Stimulated activated memory B cell treated with anti-CD40 and anti-IgM and Interleukin-4, amounts not matched to agents 10 μg/mL and 1 μg/mL and 100 μg/mL, for 72 hours (primary cell): ENCODE data around the gene NRM.
"Not testable (repeated sequence)": the region's sequence is repeated elsewhere in the genome, so short reads cannot be mapped to it uniquely, and the experiment has no call there.

ENCODE experiments used
- ATAC-seq: fragments of 150-1000 bp; cut with Tn5 transposase; 2 replicates; pipeline ENCODE4 v1.10.0; 2021
- H3K27ac Mint-ChIP-seq: one replicate; pipeline ENCODE4 v1.8.0; 2022; ENCODE audit warnings: mild to moderate bottlenecking, mixed read lengths
- H3K27me3 Mint-ChIP-seq: one replicate; pipeline ENCODE4 v1.8.0; 2022; ENCODE audit warnings: mixed read lengths
- H3K36me3 Mint-ChIP-seq: one replicate; pipeline ENCODE4 v1.8.0; 2022; ENCODE audit warnings: mixed read lengths
- H3K4me1 Mint-ChIP-seq: one replicate; pipeline ENCODE4 v1.8.0; 2022; ENCODE audit warnings: mixed read lengths
- H3K4me3 Mint-ChIP-seq: one replicate; pipeline ENCODE4 v1.8.0; 2022; ENCODE audit warnings: mild to moderate bottlenecking, moderate library complexity, mixed read lengths
- H3K9me3 Mint-ChIP-seq: one replicate; pipeline ENCODE4 v1.8.0; 2022; ENCODE audit warnings: mixed read lengths

Gene NRM

DNA sequence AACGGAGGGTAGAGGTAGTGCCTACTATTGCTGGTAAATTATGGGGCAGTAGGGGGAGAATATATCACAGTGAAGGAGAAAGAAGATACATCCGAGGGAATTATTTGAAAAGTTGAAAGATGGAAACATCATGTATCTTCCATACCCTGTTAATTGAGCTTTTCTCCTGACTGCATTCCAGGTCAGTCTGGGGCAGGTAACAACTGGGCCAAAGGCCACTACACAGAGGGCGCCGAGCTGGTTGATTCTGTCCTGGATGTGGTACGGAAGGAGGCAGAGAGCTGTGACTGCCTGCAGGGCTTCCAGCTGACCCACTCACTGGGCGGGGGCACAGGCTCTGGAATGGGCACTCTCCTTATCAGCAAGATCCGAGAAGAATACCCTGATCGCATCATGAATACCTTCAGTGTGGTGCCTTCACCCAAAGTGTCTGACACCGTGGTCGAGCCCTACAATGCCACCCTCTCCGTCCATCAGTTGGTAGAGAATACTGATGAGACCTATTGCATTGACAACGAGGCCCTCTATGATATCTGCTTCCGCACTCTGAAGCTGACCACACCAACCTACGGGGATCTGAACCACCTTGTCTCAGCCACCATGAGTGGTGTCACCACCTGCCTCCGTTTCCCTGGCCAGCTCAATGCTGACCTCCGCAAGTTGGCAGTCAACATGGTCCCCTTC is 32.5 kb upstream of the NRM start:
- peak overlapping the region; percentile 94 for H3K4me3 Mint-ChIP-seq
- H3K4me1 Mint-ChIP-seq: peaks cover 45% of the 10 kb centered on the region
- H3K9me3 Mint-ChIP-seq: not testable (repeated sequence)

DNA sequence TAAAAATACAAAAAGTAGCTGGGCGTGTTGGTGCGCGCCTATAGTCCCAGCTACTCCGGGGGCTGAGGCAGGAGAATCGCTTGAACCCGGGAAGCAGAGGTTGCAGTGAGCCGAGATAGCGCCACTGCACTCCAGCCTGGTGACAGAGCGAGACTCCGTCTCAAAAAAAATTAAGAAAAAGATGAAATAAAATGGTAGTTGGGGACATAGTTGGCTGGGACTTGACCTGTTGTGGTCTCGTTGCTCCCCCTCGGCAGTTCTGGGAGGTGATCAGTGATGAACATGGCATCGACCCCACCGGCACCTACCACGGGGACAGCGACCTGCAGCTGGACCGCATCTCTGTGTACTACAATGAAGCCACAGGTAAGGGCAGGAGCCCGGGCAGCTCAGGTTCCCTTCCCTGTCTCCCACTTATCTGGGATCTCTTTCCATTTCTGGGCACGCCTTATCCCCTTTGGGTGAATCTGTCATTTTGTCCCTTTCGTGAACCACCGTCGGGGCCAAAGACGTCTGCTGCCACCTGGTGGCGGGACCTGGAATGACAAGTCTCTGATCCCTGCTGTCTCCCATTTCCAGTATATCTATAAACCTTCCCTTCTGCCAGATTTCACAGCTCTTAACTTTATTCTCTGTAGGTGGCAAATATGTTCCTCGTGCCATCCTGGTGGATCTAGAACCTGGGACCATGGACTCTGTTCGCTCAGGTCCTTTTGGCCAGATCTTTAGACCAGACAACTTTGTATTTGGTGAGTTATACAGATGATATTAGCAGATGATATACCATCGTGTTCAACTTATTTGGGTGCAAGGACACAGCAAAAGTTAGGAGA is 31.7 kb upstream of the NRM start:
- peak overlapping the region; percentile 94 for H3K27ac Mint-ChIP-seq
- ATAC-seq: no peak

More for the DNA sequence above, 32.5 kb upstream of the NRM start:
- not testable (repeated sequence) for ATAC-seq, H3K27me3 Mint-ChIP-seq
- Mint-ChIP-seq H3K27ac (peak overlapping the region; percentile 94), H3K36me3 (peaks cover 54% of the 10 kb centered on the region)

GRCh38 chr6:30722025-30722279 is 31.2 kb upstream of the NRM start:
- H3K27ac Mint-ChIP-seq: peak overlapping the region; percentile 94
- H3K4me3 Mint-ChIP-seq: peak overlapping the region; percentile 94
- H3K9me3 Mint-ChIP-seq, H3K27me3 Mint-ChIP-seq, ATAC-seq: not testable (repeated sequence)
- H3K36me3 Mint-ChIP-seq: peaks cover 43% of the 10 kb centered on the region
- peaks cover 54% of the 10 kb centered on the region for H3K4me1 Mint-ChIP-seq

More for the DNA sequence above, 31.7 kb upstream of the NRM start:
- Mint-ChIP-seq H3K9me3 (no peaks in the 10 kb centered on the region), H3K4me1 (peaks cover 49% of the 10 kb centered on the region), H3K36me3 (peaks cover 47% of the 10 kb centered on the region), H3K4me3 (peak overlapping the region; percentile 94), H3K27me3 (no peaks in the 10 kb centered on the region)

DNA sequence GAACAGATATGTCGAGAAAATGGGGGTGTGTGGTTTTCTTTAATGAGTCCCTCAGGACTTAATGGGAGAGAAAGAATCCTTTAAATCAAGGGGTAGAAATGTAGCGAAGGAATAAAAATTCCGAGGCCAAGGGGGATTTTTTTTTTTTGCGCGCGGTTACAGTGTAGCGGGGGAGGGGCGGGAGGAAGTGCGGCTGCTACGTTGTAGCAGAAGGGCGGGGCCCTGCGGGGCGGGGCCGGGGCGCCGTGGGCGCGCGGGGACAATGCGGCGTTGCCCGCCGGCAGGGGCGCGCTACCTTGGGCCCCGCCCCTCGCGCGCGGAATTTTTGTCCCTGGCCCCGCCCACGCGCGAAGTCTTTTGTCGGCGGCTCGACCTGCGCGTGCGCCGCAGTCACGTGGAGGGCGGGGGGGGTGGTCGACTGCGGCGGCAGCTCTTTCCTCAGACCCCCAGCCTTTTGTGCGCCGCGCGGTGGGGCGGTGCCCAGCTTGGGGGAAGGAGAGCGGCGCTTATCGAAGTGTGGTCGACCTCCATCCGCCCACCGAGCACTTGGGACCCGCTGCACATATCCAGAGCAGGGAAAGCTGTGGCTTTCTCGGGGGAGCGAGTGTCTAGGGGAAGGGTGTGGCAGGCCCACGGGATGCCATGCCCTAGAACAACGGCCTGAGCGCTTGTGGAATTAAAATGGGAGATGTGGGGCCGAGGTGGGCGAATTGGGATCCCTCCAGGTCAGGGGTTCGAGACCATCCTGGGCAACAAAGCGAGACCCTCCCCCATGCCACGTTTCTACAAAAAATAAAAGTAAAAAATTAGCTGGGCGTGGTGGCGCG is 30.6 kb upstream of the NRM start:
- ATAC-seq: peak; percentile 73
- H3K4me3 Mint-ChIP-seq: peak overlapping the region; percentile 94
- H3K27ac Mint-ChIP-seq: peak overlapping the region; percentile 94

GRCh38 chr6:30720738-30721197 is 30.0 kb upstream of the NRM start:
- Mint-ChIP-seq H3K4me3 (peak overlapping the region; percentile 94), H3K27me3 (no peaks in the 10 kb centered on the region), H3K27ac (peak overlapping the region; percentile 94), H3K9me3 (no peaks in the 10 kb centered on the region), H3K4me1 (peaks cover 66% of the 10 kb centered on the region), H3K36me3 (peaks cover 45% of the 10 kb centered on the region)
- peak; percentile 22 for ATAC-seq

More for the DNA sequence above, 30.6 kb upstream of the NRM start:
- no peaks in the 10 kb centered on the region for H3K27me3 Mint-ChIP-seq
- peaks cover 40% of the 10 kb centered on the region for H3K36me3 Mint-ChIP-seq
- H3K9me3 Mint-ChIP-seq: no peaks in the 10 kb centered on the region
- H3K4me1 Mint-ChIP-seq: peaks cover 60% of the 10 kb centered on the region

GRCh38 chr6:30719791-30720737 is 29.3 kb upstream of the NRM start, which contains the start of gene TUBB:
Gene TUBB, plus strand, starts transcription at chr6:30720352. Its CDS starts 155 bp downstream, at chr6:30720507.
- Mint-ChIP-seq H3K4me1 (peaks cover 70% of the 10 kb centered on the region), H3K27me3 (no peaks in the 10 kb centered on the region), H3K9me3 (no peaks in the 10 kb centered on the region), H3K27ac (peak within 1 kb of the TSS; percentile 94), H3K4me3 (peak within 1 kb of the TSS; percentile 94), H3K36me3 (peaks cover 44% of the 10 kb centered on the region)
- ATAC-seq: peak; percentile 82

DNA sequence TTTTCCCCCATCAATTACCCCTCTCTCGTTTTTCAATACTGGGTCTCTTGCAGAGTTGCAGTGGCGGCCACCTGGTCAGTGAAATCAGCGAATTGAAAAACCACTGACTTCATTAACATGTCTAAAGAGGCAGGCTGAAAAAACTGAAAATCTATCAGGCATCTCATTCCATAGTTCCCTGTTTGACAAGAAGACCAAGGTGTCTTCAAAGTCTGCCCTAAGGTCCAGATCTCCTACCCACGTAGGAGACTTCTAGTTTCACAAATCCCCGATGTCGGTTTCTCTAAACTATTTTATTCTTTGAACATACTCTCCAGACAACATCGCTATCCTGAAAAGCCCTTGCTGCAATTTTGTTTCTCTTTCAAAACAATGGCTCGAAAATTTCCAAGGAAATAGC is 28.6 kb upstream of the NRM start:
- no peaks in the 10 kb centered on the region for H3K27me3 Mint-ChIP-seq
- peaks cover 45% of the 10 kb centered on the region for H3K36me3 Mint-ChIP-seq

DNA sequence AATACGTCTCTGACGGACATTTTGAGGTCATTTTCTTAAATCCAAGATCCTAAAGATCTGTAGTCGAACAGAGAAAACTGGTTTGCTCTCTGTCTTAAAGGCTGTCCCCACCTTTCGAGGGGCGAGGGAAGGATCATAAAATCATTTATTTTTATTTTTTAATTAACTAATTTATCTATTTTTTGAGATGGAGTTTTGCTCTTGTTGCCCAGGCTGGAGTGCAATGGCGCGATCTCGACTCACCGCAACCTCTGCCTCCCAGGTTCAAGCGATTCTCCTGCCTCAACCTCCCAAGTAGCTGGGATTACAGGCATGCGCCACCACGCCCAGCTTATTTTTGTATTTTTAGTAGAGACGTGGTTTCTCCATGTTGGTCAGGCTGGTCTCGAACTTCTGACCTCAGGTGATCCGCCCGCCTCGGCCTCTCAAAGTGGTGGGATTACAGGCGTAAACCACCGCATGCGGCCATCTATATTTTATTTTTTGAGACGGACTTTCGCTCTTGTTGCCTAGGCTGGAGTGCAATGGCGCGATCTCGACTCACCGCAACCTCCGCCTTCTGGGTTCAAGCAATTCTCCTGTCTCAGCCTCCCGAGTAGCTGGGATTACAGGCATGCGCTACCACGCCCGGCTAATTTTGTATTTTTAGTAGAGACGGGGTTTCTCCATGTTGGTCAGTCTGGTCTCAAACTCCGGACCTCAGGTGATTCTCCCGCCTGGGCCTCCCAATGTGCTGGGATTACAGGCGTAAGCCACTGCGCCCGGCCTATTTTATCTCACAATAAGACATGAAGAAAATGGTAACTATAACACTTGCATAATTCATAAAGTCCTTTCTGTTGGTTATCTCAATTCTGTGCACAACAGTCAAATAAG is 27.3 kb upstream of the NRM start:
- H3K9me3 Mint-ChIP-seq, ATAC-seq, H3K27me3 Mint-ChIP-seq: not testable (repeated sequence)
- H3K4me1 Mint-ChIP-seq: peaks cover 62% of the 10 kb centered on the region
- peak overlapping the region; percentile 97 for H3K4me3 Mint-ChIP-seq
- peak overlapping the region; percentile 99 for H3K27ac Mint-ChIP-seq
- peaks cover 41% of the 10 kb centered on the region for H3K36me3 Mint-ChIP-seq

More for the DNA sequence above, 28.6 kb upstream of the NRM start:
- no peaks in the 10 kb centered on the region for H3K9me3 Mint-ChIP-seq
- no peak for ATAC-seq
- H3K27ac Mint-ChIP-seq: peak overlapping the region; percentile 94
- H3K4me1 Mint-ChIP-seq: peaks cover 69% of the 10 kb centered on the region
- peak overlapping the region; percentile 94 for H3K4me3 Mint-ChIP-seq

GRCh38 chr6:30717129-30717844 is 26.5 kb upstream of the NRM start, which contains the start of gene MDC1:
Gene MDC1, minus strand, starts transcription at chr6:30717281. Its CDS starts 2,106 bp downstream, at chr6:30715175.
- Mint-ChIP-seq H3K9me3 (no peaks in the 10 kb centered on the region), H3K4me1 (peaks cover 62% of the 10 kb centered on the region), H3K27ac (peak within 1 kb of the TSS; percentile 99), H3K4me3 (peak within 1 kb of the TSS; percentile 97), H3K36me3 (peaks cover 41% of the 10 kb centered on the region), H3K27me3 (no peaks in the 10 kb centered on the region)
- ATAC-seq: peak; percentile 89

DNA sequence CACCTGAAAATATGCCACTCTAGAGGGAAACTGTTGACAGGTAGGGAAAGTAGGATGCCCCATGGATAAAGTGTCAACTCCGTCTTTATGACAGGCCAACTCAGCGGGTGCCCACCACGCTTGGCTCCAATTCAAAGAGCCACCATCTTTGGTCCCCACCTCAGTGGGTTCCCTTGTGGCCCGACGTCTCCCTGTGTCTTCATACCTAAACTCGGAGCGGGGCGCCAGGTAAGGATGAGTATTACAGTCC is 26.0 kb upstream of the NRM start:
- Mint-ChIP-seq H3K36me3 (peaks cover 41% of the 10 kb centered on the region), H3K4me3 (peak overlapping the region; percentile 97), H3K27ac (peak overlapping the region; percentile 99), H3K9me3 (no peaks in the 10 kb centered on the region), H3K4me1 (peaks cover 62% of the 10 kb centered on the region), H3K27me3 (no peaks in the 10 kb centered on the region)
- ATAC-seq: no peak

GRCh38 chr6:30714263-30714662 is 23.5 kb upstream of the NRM start:
- Mint-ChIP-seq H3K4me1 (peaks cover 57% of the 10 kb centered on the region), H3K27ac (no peak overlapping the region), H3K36me3 (peaks cover 55% of the 10 kb centered on the region), H3K9me3 (no peaks in the 10 kb centered on the region), H3K4me3 (no peak overlapping the region), H3K27me3 (no peaks in the 10 kb centered on the region)
- ATAC-seq: no peak

GRCh38 chr6:30712441-30712945 is 21.7 kb upstream of the NRM start:
- H3K9me3 Mint-ChIP-seq: no peaks in the 10 kb centered on the region
- peak overlapping the region; percentile 14 for H3K27ac Mint-ChIP-seq
- peaks cover 65% of the 10 kb centered on the region for H3K36me3 Mint-ChIP-seq
- no peak for ATAC-seq
- peaks cover 60% of the 10 kb centered on the region for H3K4me1 Mint-ChIP-seq
- no peaks in the 10 kb centered on the region for H3K27me3 Mint-ChIP-seq
- H3K4me3 Mint-ChIP-seq: no peak overlapping the region
